Suppressor macrophage treated with lipopolysaccharide for 4 hours (primary cell): ENCODE results near the gene RAB1B.
"Not testable (repeated sequence)": the region's sequence is repeated elsewhere in the genome, so short reads cannot be mapped to it uniquely, and the experiment has no call there.

ENCODE experiments used
- DNase-seq: peaks from one replicate; pipeline ENCODE4 v3.0.0-alpha.2; 2020

Gene RAB1B

GRCh38 chr11:66239998-66240780, 28.2 kb upstream of the RAB1B start:
- no peak for DNase-seq

- DNase-seq: no peak
Measured at GRCh38 chr11:66240781-66241136, 27.7 kb upstream of the RAB1B start.

GRCh38 chr11:66242095-66242765, 26.2 kb upstream of the RAB1B start:
- DNase-seq: no peak

GRCh38 chr11:66243782-66244535, 24.5 kb upstream of the RAB1B start:
- no peak for DNase-seq

GRCh38 chr11:66247295-66247694, 21.1 kb upstream of the RAB1B start:
- DNase-seq: no peak

- no peak for DNase-seq
Measured at GRCh38 chr11:66247801-66248200, 20.6 kb upstream of the RAB1B start.

- DNase-seq: no peak
Measured at GRCh38 chr11:66248903-66249302, 19.5 kb upstream of the RAB1B start.

GRCh38 chr11:66251809-66252208, 16.6 kb upstream of the RAB1B start:
- no peak for DNase-seq

GRCh38 chr11:66253081-66253480, 15.4 kb upstream of the RAB1B start:
- DNase-seq: not testable (repeated sequence)

GRCh38 chr11:66258473-66258893, 10.0 kb upstream of the RAB1B start:
- DNase-seq: no peak

- DNase-seq: no peak
Measured at GRCh38 chr11:66259225-66259624, 9.2 kb upstream of the RAB1B start.

- DNase-seq: no peak
Measured at GRCh38 chr11:66259956-66260355, 8.5 kb upstream of the RAB1B start.

GRCh38 chr11:66261578-66261977, 6.9 kb upstream of the RAB1B start:
- DNase-seq: no peak

- DNase-seq: no peak
Measured at GRCh38 chr11:66262191-66262590, 6.2 kb upstream of the RAB1B start.

GRCh38 chr11:66262696-66263095, 5.7 kb upstream of the RAB1B start:
- no peak for DNase-seq

- no peak for DNase-seq
Measured at GRCh38 chr11:66263231-66263630, 5.2 kb upstream of the RAB1B start.

GRCh38 chr11:66263785-66264184, 4.7 kb upstream of the RAB1B start:
- no peak for DNase-seq

GRCh38 chr11:66264383-66264782, 4.1 kb upstream of the RAB1B start:
- DNase-seq: no peak

GRCh38 chr11:66264914-66265313, 3.5 kb upstream of the RAB1B start:
- DNase-seq: no peak

- no peak for DNase-seq
Measured at GRCh38 chr11:66265531-66266377, 2.7 kb upstream of the RAB1B start.

GRCh38 chr11:66266378-66267038, 1.9 kb upstream of the RAB1B start:
- no peak for DNase-seq

- DNase-seq: no peak
Measured at GRCh38 chr11:66267039-66267378, 1.4 kb upstream of the RAB1B start.
